ENCODE data around the gene POLR3E.

POLR3E gene

GRCh38 chr16:22320572-22321339, 23.5 kb downstream of the POLR3E start:
- no peaks in the 10 kb centered on the region for H3K27me3 ChIP-seq (ENCODE audit: insufficient read depth, insufficient read length)
- no peak overlapping the region for H3K9ac ChIP-seq (ENCODE audit: insufficient read length, low read depth)
- H3K36me3 ChIP-seq (ENCODE audit: insufficient read depth, insufficient read length, low read length): peaks cover 95% of the 10 kb centered on the region
- no peaks in the 10 kb centered on the region for H3K9me3 ChIP-seq (ENCODE audit: insufficient read depth, low read length)
- no peak for DNase-seq (ENCODE audit: low read depth, low spot score)
- no peak overlapping the region for H3K4me3 ChIP-seq (ENCODE audit: insufficient read length, low read depth)
- TF ChIP-seq ZNF274 (IDR thresholded peaks at IDR 0.05; ENCODE audit: low read depth, low read length): no peak
- no peaks in the 10 kb centered on the region for H3K4me1 ChIP-seq (ENCODE audit: insufficient read depth, insufficient read length)

- H3K4me3 ChIP-seq (ENCODE audit: insufficient read length, low read depth): no peak overlapping the region
- TF ChIP-seq YY1 (IDR thresholded peaks at IDR 0.05; ENCODE audit: insufficient read depth, insufficient read length) (no peak), ZNF274 (IDR thresholded peaks at IDR 0.05; ENCODE audit: low read depth, low read length) (no peak), SUZ12 (IDR thresholded peaks at IDR 0.05; ENCODE audit: extremely low read depth, insufficient read depth, insufficient read length) (no peak)
- no peaks in the 10 kb centered on the region for H3K27me3 ChIP-seq (ENCODE audit: insufficient read depth, insufficient read length)
- H3K9me3 ChIP-seq (ENCODE audit: insufficient read depth, low read length): no peaks in the 10 kb centered on the region
- peak; percentile 64 for DNase-seq (ENCODE audit: low read depth, low spot score)
- no peaks in the 10 kb centered on the region for H3K4me1 ChIP-seq (ENCODE audit: insufficient read depth, insufficient read length)
- no peak overlapping the region for H3K9ac ChIP-seq (ENCODE audit: insufficient read length, low read depth)
- H3K36me3 ChIP-seq (ENCODE audit: insufficient read depth, insufficient read length, low read length): peaks cover 94% of the 10 kb centered on the region
Measured at GRCh38 chr16:22321340-22322001, 24.3 kb downstream of the POLR3E start.

- Histone ChIP-seq H3K36me3 (ENCODE audit: insufficient read depth, insufficient read length, low read length) (peaks cover 94% of the 10 kb centered on the region), H3K4me1 (ENCODE audit: insufficient read depth, insufficient read length) (no peaks in the 10 kb centered on the region), H3K9me3 (ENCODE audit: insufficient read depth, low read length) (no peaks in the 10 kb centered on the region), H3K4me3 (ENCODE audit: insufficient read length, low read depth) (no peak overlapping the region), H3K9ac (ENCODE audit: insufficient read length, low read depth) (no peak overlapping the region), H3K27me3 (ENCODE audit: insufficient read depth, insufficient read length) (no peaks in the 10 kb centered on the region)
- TF ChIP-seq ZNF274 (IDR thresholded peaks at IDR 0.05; ENCODE audit: low read depth, low read length) (no peak), YY1 (IDR thresholded peaks at IDR 0.05; ENCODE audit: insufficient read depth, insufficient read length) (no peak), SUZ12 (IDR thresholded peaks at IDR 0.05; ENCODE audit: extremely low read depth, insufficient read depth, insufficient read length) (no peak)
- no peak for DNase-seq (ENCODE audit: low read depth, low spot score)
Measured at GRCh38 chr16:22322021-22322471, 24.8 kb downstream of the POLR3E start.

DNA sequence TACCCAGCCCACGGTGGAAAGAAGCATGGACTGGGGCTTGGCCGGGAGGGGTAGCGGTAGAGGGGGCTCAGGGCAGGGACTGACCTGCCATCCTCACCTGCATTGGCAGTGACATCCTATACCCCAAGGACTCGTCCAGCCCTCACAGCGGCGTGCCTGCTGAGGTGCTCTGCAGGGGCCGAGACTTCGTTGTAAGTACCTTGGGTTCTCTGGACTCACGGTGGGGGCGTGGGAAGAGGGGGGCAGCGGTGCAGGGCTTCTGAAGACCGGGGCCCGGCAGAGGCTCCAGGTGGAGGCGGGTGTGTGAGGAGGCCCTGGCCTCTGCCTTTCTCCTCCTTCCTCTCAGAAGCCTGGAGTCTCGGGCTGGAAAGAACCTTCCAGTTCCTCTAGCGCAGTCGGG, 25.5 kb downstream of the POLR3E start:
- H3K36me3 ChIP-seq (ENCODE audit: insufficient read depth, insufficient read length, low read length): peaks cover 94% of the 10 kb centered on the region
- H3K4me1 ChIP-seq (ENCODE audit: insufficient read depth, insufficient read length): no peaks in the 10 kb centered on the region
- TF ChIP-seq ZNF274 (IDR thresholded peaks at IDR 0.05; ENCODE audit: low read depth, low read length) (no peak), YY1 (IDR thresholded peaks at IDR 0.05; ENCODE audit: insufficient read depth, insufficient read length) (no peak), SUZ12 (IDR thresholded peaks at IDR 0.05; ENCODE audit: extremely low read depth, insufficient read depth, insufficient read length) (no peak)
- H3K4me3 ChIP-seq (ENCODE audit: insufficient read length, low read depth): no peak overlapping the region
- DNase-seq (ENCODE audit: low read depth, low spot score): no peak
- no peaks in the 10 kb centered on the region for H3K9me3 ChIP-seq (ENCODE audit: insufficient read depth, low read length)
- no peaks in the 10 kb centered on the region for H3K27me3 ChIP-seq (ENCODE audit: insufficient read depth, insufficient read length)
- no peak overlapping the region for H3K9ac ChIP-seq (ENCODE audit: insufficient read length, low read depth)

DNA sequence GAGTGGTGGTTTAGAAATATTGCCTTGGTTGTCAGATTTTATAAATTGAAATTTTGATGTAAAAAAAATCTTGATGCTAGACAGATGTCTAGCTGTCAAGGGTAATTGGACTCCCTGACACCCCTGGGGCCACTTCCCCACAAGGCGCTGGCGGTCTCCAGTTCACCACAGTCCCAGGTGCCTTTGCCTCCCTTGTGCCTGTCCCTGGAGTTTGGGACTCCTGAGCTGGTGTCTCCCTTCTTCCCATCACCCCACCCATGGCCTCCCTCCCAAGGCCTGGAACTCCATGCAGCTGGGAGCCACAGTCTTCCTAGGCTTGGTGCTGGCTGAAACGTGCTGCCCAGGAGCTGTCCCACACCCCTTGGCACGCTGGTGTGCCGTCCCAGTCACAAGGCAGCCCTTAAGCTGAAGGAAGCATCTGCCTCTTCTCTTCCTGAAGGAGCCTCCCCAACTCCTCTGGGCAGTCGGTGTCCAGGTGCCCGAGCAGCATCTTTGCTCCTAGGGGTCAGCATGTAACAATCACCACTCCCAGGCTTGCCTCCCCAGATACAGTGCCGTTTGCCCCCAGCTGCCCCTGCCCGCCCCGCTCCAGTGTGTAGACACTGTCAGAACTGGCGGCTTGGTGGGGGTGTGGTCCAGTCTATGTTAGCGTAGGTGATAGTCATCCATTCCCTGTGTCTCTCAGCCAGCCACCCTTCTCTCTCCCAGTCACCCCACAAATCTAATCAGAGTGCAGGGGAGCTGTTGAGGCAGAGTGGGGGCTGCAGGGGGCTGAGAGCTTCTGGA, 26.2 kb downstream of the POLR3E start:
- no peak for DNase-seq (ENCODE audit: low read depth, low spot score)
- Histone ChIP-seq H3K9ac (ENCODE audit: insufficient read length, low read depth) (no peak overlapping the region), H3K36me3 (ENCODE audit: insufficient read depth, insufficient read length, low read length) (peaks cover 96% of the 10 kb centered on the region), H3K27me3 (ENCODE audit: insufficient read depth, insufficient read length) (no peaks in the 10 kb centered on the region), H3K4me1 (ENCODE audit: insufficient read depth, insufficient read length) (no peaks in the 10 kb centered on the region), H3K9me3 (ENCODE audit: insufficient read depth, low read length) (no peaks in the 10 kb centered on the region), H3K4me3 (ENCODE audit: insufficient read length, low read depth) (no peak overlapping the region)
- no peak for TF ChIP-seq ZNF274 (IDR thresholded peaks at IDR 0.05; ENCODE audit: low read depth, low read length)
- TF ChIP-seq SUZ12 (IDR thresholded peaks at IDR 0.05; ENCODE audit: extremely low read depth, insufficient read depth, insufficient read length): no peak
- no peak for TF ChIP-seq YY1 (IDR thresholded peaks at IDR 0.05; ENCODE audit: insufficient read depth, insufficient read length)

DNA sequence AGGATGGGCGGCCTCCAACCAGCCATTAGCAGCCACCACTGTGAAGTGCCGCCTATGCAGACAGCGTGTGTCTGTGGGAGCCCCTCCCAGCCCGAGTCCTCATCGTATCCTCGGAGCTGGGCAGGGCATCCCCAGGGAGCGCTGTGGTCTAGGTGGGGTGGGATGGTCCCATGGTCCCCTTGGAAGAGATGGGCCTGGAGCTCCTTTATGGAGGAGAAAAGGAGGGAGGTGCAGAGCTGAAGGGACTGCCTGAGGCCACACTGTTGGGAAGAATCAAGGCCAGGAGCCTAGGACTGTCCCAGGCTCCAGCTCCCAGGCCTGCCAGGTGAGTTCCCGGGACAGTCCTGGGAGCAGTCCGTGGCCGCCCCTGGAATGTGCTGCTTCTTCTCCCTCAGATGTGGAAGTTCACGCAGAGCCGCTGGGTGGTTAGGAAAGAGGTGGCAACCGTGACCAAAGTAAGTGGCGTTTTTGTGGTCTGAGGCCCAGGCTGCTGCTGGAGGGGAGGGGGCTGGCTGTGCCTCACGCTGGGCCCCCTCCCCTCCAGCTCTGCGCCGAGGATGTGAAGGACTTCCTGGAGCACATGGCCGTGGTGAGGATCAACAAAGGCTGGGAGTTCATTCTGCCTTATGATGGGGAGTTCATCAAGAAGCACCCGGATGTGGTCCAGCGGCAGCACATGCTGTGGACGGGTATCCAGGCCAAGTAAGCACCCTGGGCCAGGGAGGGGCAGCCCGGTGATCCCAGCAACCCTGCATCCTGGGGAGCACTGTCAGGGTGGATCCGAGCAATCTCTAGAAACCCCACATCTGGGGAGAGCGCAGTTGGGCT, 27.0 kb downstream of the POLR3E start:
- no peak overlapping the region for H3K4me3 ChIP-seq (ENCODE audit: insufficient read length, low read depth)
- TF ChIP-seq ZNF274 (IDR thresholded peaks at IDR 0.05; ENCODE audit: low read depth, low read length) (no peak), SUZ12 (IDR thresholded peaks at IDR 0.05; ENCODE audit: extremely low read depth, insufficient read depth, insufficient read length) (no peak), YY1 (IDR thresholded peaks at IDR 0.05; ENCODE audit: insufficient read depth, insufficient read length) (no peak)
- DNase-seq (ENCODE audit: low read depth, low spot score): no peak
- peaks cover 96% of the 10 kb centered on the region for H3K36me3 ChIP-seq (ENCODE audit: insufficient read depth, insufficient read length, low read length)
- no peaks in the 10 kb centered on the region for H3K27me3 ChIP-seq (ENCODE audit: insufficient read depth, insufficient read length)
- H3K9me3 ChIP-seq (ENCODE audit: insufficient read depth, low read length): no peaks in the 10 kb centered on the region
- H3K9ac ChIP-seq (ENCODE audit: insufficient read length, low read depth): no peak overlapping the region
- no peaks in the 10 kb centered on the region for H3K4me1 ChIP-seq (ENCODE audit: insufficient read depth, insufficient read length)

Data from NT2/D1 (cell line).